HG02798 (cell line): ENCODE data around the gene PPP2R5C.
"Not testable (repeated sequence)": the region's sequence is repeated elsewhere in the genome, so short reads cannot be mapped to it uniquely, and the experiment has no call there.

Source experiments
- ATAC-seq: cut with Tn5 transposase; IDR thresholded peaks from one replicate; pipeline ENCODE4 v1.9.1; 2021; ENCODE audit warnings: mild to moderate bottlenecking; ENCODE audit not compliant: unreplicated experiment, poor library complexity

PPP2R5C gene

DNA sequence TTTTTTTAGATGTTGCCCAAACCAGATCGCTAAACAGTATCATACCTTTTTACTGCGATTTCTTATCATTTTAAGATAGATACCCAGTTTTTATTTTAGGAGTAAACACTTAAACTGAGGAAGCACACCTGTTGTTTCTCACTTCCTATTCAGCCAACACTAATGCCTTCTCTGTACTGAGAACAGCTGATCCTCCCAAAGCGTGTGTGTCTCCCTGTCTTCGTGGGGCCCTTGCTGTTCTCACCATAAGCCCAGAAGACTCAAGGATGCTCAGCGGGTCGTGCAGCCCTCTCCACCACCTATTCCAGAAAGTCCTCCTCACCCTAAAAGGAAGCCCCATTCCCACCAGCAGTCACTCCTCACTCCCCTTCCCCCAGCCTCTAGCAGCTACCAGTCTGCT, 14.8 kb downstream of the PPP2R5C start:
- no peak for ATAC-seq

GRCh38 chr14:101780390-101780789, 18.9 kb downstream of the PPP2R5C start:
- no peak for ATAC-seq

- no peak for ATAC-seq
These were observed 19.4 kb downstream of the PPP2R5C start for GRCh38 chr14:101780887-101781239.

- ATAC-seq, result no peak
These were observed 19.9 kb downstream of the PPP2R5C start for GRCh38 chr14:101781240-101782061.

- no peak for ATAC-seq
These were observed 21.9 kb downstream of the PPP2R5C start for GRCh38 chr14:101783260-101784016.

DNA sequence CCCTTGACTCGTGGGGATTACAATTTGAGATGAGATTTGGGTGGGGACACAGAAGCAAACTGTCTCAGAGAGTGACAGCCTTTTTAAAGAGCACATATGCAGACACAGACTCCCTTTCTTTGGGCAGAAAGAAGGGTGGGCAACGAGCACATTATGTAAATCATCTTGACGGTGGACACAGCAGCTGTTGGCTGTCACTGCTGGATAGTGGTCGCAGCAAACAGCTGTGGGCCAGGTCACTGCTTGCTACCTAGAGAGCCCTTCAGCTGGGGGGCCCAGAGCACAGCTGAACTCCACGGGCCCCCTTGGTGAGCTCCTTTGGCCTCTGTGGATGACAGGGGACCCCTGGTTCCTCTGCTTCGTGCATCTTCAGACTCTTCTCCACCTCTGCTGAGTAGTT, 23.1 kb downstream of the PPP2R5C start:
- ATAC-seq, result no peak

- ATAC-seq, result no peak
These were observed 26.6 kb downstream of the PPP2R5C start for GRCh38 chr14:101788016-101788635.

- ATAC-seq, result no peak
These were observed 27.7 kb downstream of the PPP2R5C start for GRCh38 chr14:101789222-101789621.

DNA sequence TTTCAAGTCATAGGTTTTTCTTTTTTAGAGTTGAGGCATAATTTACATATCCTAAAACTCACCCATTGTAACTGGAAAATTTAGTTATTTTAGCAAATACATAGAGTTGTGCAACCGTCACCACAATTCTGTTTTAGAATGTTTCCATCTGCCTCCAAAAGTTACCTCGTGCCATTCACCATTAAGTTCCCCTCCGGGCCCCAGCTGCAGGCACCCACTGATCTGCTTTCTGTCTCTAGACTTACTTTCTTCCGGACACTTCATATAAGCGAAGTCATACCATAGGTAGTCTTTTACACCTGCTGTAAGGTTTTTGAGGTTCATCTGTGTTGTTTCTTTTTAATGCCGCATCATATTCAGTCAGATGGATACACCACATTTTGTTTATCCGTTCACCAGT, 28.7 kb downstream of the PPP2R5C start:
- no peak for ATAC-seq

- no peak for ATAC-seq
These were observed 30.5 kb downstream of the PPP2R5C start for GRCh38 chr14:101791919-101792572.

DNA sequence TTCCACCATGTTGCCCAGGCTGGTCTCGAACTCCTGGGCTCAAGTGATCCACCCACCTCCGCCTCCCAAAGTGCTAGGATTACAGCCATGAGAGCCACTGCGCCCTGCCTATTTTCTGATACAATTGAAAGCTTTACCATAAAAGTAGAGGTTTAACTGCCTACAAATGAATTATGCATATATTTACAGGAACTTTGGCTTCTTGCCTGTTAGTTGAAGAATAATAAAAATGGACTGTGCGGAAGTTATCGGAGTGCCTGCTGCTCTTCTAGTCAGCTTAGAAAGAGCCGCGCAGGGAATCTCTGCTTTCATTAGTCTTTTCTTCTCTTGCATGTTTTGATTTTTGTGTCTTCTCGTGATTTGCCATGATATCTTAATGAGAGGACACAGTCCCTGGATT, 34.5 kb downstream of the PPP2R5C start:
- no peak for ATAC-seq

GRCh38 chr14:101796479-101796878, 35.0 kb downstream of the PPP2R5C start:
- ATAC-seq, result no peak

DNA sequence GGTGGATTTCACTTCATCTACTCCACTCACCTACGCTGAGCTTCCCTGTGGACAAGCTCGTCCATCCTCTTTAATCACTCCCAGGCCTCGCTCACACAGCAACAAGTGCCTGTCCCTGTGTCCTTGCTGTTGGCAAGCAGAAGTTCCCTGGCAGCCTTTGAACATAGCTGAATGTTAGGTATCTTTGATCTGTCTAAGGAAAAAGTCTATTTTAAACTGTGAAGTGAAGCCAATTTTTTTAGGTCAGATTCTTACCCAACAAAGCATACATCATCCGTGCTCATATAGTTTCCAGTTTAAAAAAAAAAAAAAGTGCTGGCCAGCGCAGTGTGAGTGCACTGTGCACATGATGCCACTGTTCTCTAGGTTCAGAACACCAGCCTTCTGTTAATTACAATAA, 36.3 kb downstream of the PPP2R5C start:
- no peak for ATAC-seq

DNA sequence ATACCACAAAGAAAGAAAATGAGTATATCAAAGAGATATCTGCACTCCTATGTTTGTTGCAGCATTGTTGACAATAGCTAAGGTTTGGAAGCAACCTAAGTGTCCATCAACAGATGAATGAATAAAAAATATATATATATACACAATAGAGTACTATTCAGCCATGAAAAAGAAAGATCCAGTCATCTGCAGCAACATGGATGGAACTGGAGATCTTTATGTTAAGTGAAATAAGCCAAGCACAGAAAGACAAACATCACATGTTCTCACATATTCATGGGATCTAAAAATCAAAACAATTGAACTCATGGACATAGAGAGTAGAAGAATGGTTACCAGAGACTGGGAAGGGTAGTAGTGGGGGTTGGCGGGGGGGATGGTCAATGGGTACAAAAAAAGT, 42.9 kb downstream of the PPP2R5C start:
- ATAC-seq, result not testable (repeated sequence)

DNA sequence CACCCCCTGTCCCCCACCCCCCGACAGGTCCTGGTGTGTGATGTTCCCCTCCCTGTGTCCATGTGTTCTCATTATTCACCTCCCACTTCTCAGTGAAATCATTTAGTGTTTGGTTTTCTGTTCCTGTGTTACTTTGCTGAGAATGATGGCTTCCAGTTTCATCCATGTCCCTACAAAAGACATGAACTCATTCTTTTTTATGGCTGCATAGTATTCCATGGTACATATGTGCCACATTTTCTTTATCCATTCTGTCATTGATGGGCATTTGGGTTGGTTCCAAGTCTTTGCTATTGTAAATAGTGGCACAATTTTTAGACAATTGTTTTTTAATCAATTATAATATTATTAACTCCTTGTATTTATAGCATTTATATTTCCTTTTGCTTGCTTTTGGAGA, 44.7 kb downstream of the PPP2R5C start:
- not testable (repeated sequence) for ATAC-seq

GRCh38 chr14:101808020-101808641, 46.6 kb downstream of the PPP2R5C start:
- no peak for ATAC-seq

- ATAC-seq, result no peak
These were observed 47.6 kb downstream of the PPP2R5C start for GRCh38 chr14:101808894-101809670.

- ATAC-seq, result peak; percentile 88
These were observed 48.4 kb downstream of the PPP2R5C start for GRCh38 chr14:101809671-101810514.
